Activated naive CD8-positive, alpha-beta T cell treated with anti-CD3 and anti-CD28 coated beads, Interleukin-2, amount 50 U/mL, for 24 hours (primary cell): Measurements from ENCODE around the gene HIVEP2.

Experiments used
- ATAC-seq: fragments of 150-1000 bp; cut with Tn5 transposase; one replicate; pipeline ENCODE4 v1.10.0; 2021
- DNase-seq: peaks from one replicate; pipeline ENCODE4 v3.0.0; 2021
- H3K27ac Mint-ChIP-seq: one replicate; pipeline ENCODE4 v1.8.0; 2021; ENCODE audit warnings: mild to moderate bottlenecking, mixed read lengths
- H3K27me3 Mint-ChIP-seq: one replicate; pipeline ENCODE4 v1.8.0; 2021; ENCODE audit warnings: mixed read lengths
- H3K36me3 Mint-ChIP-seq: one replicate; pipeline ENCODE4 v1.8.0; 2021; ENCODE audit warnings: low read depth, mixed read lengths
- H3K4me1 Mint-ChIP-seq: one replicate; pipeline ENCODE4 v1.8.0; 2021; ENCODE audit warnings: mixed read lengths
- H3K4me3 Mint-ChIP-seq: one replicate; pipeline ENCODE4 v1.8.0; 2021; ENCODE audit warnings: mild to moderate bottlenecking, moderate library complexity, mixed read lengths
- H3K9me3 Mint-ChIP-seq: one replicate; pipeline ENCODE4 v1.8.0; 2021; ENCODE audit warnings: mixed read lengths

HIVEP2 gene

GRCh38 chr6:142918339-142919042, 26.5 kb downstream of the HIVEP2 start:
- Mint-ChIP-seq H3K27me3 (no peaks in the 10 kb centered on the region), H3K4me1 (peaks cover 71% of the 10 kb centered on the region)

DNA sequence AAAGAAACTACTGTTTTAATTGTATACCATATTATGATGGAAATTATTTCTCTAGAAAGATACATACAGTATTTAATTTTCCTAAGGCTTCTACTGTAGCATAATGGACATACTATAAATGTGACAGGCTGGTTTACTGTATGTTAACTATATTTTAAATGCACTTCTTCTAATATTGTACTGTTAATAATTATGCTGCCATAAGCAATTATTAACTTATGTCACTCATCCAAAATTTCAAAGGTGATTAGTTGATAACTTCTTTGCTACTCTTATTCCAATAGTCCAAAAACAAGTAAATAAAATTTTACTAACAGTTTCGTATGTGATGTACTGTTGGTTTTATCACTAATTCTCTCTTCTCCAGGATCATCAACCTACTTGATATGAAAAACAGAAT, 28.1 kb downstream of the HIVEP2 start:
- ATAC-seq: no peak
- Mint-ChIP-seq H3K36me3 (peaks cover 48% of the 10 kb centered on the region), H3K27me3 (no peaks in the 10 kb centered on the region), H3K4me1 (peaks cover 84% of the 10 kb centered on the region), H3K27ac (no peak overlapping the region), H3K9me3 (peaks cover 3% of the 10 kb centered on the region), H3K4me3 (no peak overlapping the region)
- DNase-seq: no peak

More at GRCh38 chr6:142918339-142919042, 26.5 kb downstream of the HIVEP2 start:
- H3K27ac Mint-ChIP-seq: peak overlapping the region; percentile 55
- no peak for ATAC-seq
- no peaks in the 10 kb centered on the region for H3K9me3 Mint-ChIP-seq
- H3K36me3 Mint-ChIP-seq: peaks cover 39% of the 10 kb centered on the region
- DNase-seq: no peak
- no peak overlapping the region for H3K4me3 Mint-ChIP-seq

DNA sequence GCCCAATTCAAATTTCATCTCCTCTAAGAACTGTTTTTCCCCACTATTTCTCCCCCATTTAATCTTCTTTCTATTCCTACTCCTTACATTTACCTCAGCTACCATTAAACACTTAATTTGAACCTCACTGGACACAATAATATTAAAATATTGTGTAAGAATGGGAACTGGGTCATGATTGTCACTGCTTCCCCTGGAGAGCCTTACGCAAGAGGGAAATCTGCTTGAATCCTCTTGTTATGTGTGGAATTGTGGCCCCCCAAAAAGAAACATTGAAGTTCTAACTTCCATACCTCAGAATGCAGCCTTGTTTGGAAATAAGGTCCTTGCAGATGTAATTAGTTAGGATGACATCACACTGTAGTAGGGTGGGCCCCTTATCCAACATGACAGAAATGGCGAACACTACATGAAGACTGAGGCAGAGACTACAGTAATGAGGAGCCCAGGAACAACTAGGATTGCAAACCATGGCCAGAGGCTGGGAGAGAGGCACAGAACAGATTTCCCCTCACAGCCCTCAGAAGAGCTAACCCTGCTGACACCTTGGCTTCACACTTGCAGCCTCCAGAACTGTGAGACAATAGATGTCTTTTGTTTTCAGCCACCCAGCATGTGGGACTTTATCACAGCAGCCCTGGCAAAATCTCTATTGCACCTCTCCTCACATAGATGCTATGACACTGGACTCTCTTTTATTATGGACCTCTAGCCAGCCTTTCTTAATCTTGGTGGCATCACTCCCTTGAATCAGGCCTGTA, 29.9 kb downstream of the HIVEP2 start:
- H3K27me3 Mint-ChIP-seq: no peaks in the 10 kb centered on the region
- ATAC-seq: no peak
- DNase-seq: no peak
- peak overlapping the region; percentile 12 for H3K4me3 Mint-ChIP-seq
- H3K9me3 Mint-ChIP-seq: peaks cover 3% of the 10 kb centered on the region
- peaks cover 44% of the 10 kb centered on the region for H3K36me3 Mint-ChIP-seq
- peaks cover 88% of the 10 kb centered on the region for H3K4me1 Mint-ChIP-seq
- H3K27ac Mint-ChIP-seq: peak overlapping the region; percentile 99

- H3K27me3 Mint-ChIP-seq: no peaks in the 10 kb centered on the region
- peaks cover 3% of the 10 kb centered on the region for H3K9me3 Mint-ChIP-seq
- peak overlapping the region; percentile 12 for H3K4me3 Mint-ChIP-seq
- peaks cover 46% of the 10 kb centered on the region for H3K36me3 Mint-ChIP-seq
- H3K27ac Mint-ChIP-seq: peak overlapping the region; percentile 99
- peaks cover 88% of the 10 kb centered on the region for H3K4me1 Mint-ChIP-seq
- DNase-seq (no peak), ATAC-seq (no peak)
These were observed 30.6 kb downstream of the HIVEP2 start for GRCh38 chr6:142914369-142914768.

GRCh38 chr6:142913511-142914047, 31.4 kb downstream of the HIVEP2 start:
- peak overlapping the region; percentile 99 for H3K27ac Mint-ChIP-seq
- H3K9me3 Mint-ChIP-seq: peaks cover 3% of the 10 kb centered on the region
- peaks cover 88% of the 10 kb centered on the region for H3K4me1 Mint-ChIP-seq
- ATAC-seq (peak; percentile 89), DNase-seq (peak; percentile 68)
- H3K36me3 Mint-ChIP-seq: peaks cover 45% of the 10 kb centered on the region
- no peaks in the 10 kb centered on the region for H3K27me3 Mint-ChIP-seq
- H3K4me3 Mint-ChIP-seq: peak overlapping the region; percentile 73

DNA sequence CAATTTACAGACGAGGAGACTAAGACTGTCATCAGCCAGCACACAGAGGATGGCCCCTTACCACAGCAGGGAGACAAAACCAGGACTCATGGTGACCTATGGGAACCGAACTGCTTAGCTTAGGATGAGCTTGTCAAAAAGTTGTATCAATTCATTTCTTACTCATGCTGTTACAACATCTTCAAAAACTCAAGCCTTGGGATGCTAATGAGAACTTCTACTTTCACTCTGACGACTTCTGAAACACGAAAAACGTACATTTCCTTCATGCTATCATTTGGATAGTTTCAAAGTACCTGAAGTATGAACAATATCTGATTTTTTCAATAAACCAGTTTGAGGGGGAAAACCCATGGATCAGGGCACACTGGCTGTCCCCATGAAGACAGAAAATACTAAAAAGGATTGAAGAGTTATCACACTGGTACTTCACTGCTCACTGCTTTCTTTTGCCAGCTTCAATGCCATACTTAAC, 31.9 kb downstream of the HIVEP2 start:
- peaks cover 89% of the 10 kb centered on the region for H3K4me1 Mint-ChIP-seq
- H3K36me3 Mint-ChIP-seq: peaks cover 41% of the 10 kb centered on the region
- peaks cover 3% of the 10 kb centered on the region for H3K9me3 Mint-ChIP-seq
- no peak for DNase-seq
- H3K27me3 Mint-ChIP-seq: no peaks in the 10 kb centered on the region
- peak overlapping the region; percentile 99 for H3K27ac Mint-ChIP-seq
- ATAC-seq: peak; percentile 68
- H3K4me3 Mint-ChIP-seq: peak overlapping the region; percentile 73

- Mint-ChIP-seq H3K4me3 (peak overlapping the region; percentile 73), H3K9me3 (peaks cover 3% of the 10 kb centered on the region), H3K27me3 (no peaks in the 10 kb centered on the region), H3K27ac (peak overlapping the region; percentile 99), H3K4me1 (peaks cover 97% of the 10 kb centered on the region), H3K36me3 (peaks cover 35% of the 10 kb centered on the region)
- no peak for ATAC-seq
- no peak for DNase-seq
These were observed 32.9 kb downstream of the HIVEP2 start for GRCh38 chr6:142912125-142912524.

GRCh38 chr6:142911430-142911829, 33.5 kb downstream of the HIVEP2 start:
- Mint-ChIP-seq H3K27me3 (no peaks in the 10 kb centered on the region), H3K27ac (peak overlapping the region; percentile 52), H3K9me3 (peaks cover 3% of the 10 kb centered on the region), H3K36me3 (peaks cover 32% of the 10 kb centered on the region), H3K4me3 (no peak overlapping the region), H3K4me1 (peaks cover 98% of the 10 kb centered on the region)
- DNase-seq: no peak
- no peak for ATAC-seq

DNA sequence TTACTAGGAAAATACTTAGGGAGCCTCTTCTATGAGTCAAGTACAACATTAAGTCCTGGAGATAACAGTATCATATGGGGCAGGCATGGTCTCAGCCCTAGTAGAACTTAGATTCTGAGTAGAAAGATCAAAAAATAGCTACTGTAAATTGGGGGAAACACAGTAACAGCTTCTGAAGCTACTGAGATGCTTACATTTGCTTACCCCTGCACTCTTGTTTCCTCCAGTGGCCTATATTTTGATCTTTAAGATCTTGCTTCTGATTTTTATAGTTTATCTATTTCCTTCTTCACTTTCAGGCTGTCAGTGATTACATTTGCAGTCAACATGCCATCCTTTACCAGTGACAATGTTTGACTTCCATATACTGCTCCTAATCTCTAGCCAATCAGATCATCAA, 35.3 kb downstream of the HIVEP2 start:
- H3K36me3 Mint-ChIP-seq: peaks cover 22% of the 10 kb centered on the region
- no peak overlapping the region for H3K4me3 Mint-ChIP-seq
- H3K27me3 Mint-ChIP-seq: no peaks in the 10 kb centered on the region
- peaks cover 94% of the 10 kb centered on the region for H3K4me1 Mint-ChIP-seq
- H3K27ac Mint-ChIP-seq: peak overlapping the region; percentile 52
- ATAC-seq: no peak
- H3K9me3 Mint-ChIP-seq: peaks cover 3% of the 10 kb centered on the region
- DNase-seq: no peak

DNA sequence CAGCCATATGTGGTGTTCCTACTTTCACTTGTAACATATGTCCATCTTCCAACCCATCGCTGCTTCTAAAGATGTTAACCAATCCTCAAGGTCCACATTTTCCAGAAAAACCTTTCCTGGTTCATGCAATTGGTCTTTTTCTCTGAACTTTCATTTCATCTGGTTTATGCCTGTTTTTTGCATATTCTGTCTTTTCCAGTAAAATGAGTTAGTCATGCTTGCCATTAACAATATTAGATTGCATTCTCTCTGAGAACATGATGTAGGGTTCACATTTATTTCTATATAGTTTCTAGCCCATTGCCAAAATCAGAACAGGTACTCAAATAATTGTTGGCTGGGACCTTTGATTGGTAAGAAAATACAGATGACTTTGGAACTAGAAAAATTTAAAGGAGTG, 36.7 kb downstream of the HIVEP2 start:
- H3K27me3 Mint-ChIP-seq: no peaks in the 10 kb centered on the region

DNA sequence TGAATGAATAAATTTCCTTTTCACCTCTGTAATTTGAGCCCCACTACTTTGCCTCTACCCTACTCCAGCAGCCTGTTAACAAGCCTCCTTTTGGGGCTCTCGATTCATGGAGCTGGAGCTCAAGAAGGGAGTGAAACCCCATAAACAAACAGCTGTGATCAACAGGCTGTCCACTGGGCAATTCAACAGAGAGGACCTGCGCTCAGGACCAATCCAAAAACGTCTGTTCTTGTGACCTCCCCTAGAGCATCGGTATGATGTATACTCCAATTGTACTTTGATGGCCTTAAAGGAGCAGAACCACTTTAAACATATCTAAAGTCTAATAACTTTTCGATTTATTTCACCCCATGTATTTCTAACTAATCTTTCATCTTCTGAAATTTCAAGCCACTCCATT, 37.4 kb downstream of the HIVEP2 start:
- DNase-seq: no peak
- Mint-ChIP-seq H3K27me3 (no peaks in the 10 kb centered on the region), H3K4me1 (peaks cover 94% of the 10 kb centered on the region), H3K27ac (peak overlapping the region; percentile 90), H3K9me3 (peaks cover 3% of the 10 kb centered on the region), H3K36me3 (peaks cover 20% of the 10 kb centered on the region), H3K4me3 (peak overlapping the region; percentile 81)
- peak; percentile 44 for ATAC-seq

More for the DNA sequence above, 36.7 kb downstream of the HIVEP2 start:
- DNase-seq (no peak), ATAC-seq (no peak)
- Mint-ChIP-seq H3K9me3 (peaks cover 3% of the 10 kb centered on the region), H3K4me3 (peak overlapping the region; percentile 81), H3K27ac (peak overlapping the region; percentile 90), H3K4me1 (peaks cover 94% of the 10 kb centered on the region), H3K36me3 (peaks cover 25% of the 10 kb centered on the region)

DNA sequence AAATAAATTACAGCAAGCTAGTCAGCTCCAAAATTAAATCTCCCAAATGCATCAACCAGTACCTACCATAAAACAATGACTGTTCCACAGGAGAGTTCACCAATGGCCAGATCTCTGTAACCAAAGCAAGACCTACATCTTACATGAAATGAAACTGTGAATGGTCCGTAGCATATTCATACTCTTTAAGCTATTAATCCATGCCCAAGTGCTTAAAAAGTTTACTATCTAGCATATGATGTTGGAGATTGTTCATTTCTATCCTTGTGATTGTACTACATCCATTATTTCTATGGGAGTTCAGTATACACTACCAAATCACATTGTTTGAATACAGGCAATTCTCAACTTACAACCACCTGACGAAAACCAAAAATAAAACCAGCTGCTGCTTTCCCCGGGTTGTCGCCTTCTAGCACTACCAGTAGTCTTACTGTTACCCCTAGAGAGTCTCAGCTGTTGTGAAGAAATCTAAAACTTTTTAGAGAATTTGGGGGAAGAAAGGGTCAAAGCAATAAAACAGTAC, 38.0 kb downstream of the HIVEP2 start:
- no peak for ATAC-seq
- Mint-ChIP-seq H3K4me3 (peak overlapping the region; percentile 81), H3K27me3 (no peaks in the 10 kb centered on the region), H3K9me3 (no peaks in the 10 kb centered on the region), H3K27ac (peak overlapping the region; percentile 90), H3K36me3 (peaks cover 16% of the 10 kb centered on the region), H3K4me1 (peaks cover 94% of the 10 kb centered on the region)
- DNase-seq: no peak

GRCh38 chr6:142903812-142904211, 41.2 kb downstream of the HIVEP2 start:
- peak; percentile 44 for ATAC-seq
- DNase-seq: no peak
- Mint-ChIP-seq H3K27me3 (no peaks in the 10 kb centered on the region), H3K27ac (peak overlapping the region; percentile 88), H3K4me3 (peak overlapping the region; percentile 55), H3K36me3 (peaks cover 16% of the 10 kb centered on the region), H3K9me3 (no peaks in the 10 kb centered on the region), H3K4me1 (peaks cover 85% of the 10 kb centered on the region)

- Mint-ChIP-seq H3K27me3 (no peaks in the 10 kb centered on the region), H3K4me3 (peak overlapping the region; percentile 55), H3K27ac (peak overlapping the region; percentile 88), H3K9me3 (no peaks in the 10 kb centered on the region), H3K4me1 (peaks cover 74% of the 10 kb centered on the region), H3K36me3 (peaks cover 14% of the 10 kb centered on the region)
- peak; percentile 78 for DNase-seq
- ATAC-seq: peak; percentile 81
These were observed 42.3 kb downstream of the HIVEP2 start for GRCh38 chr6:142902636-142903053.
